Pancreas (tissue), 10 donors: Measurements from ENCODE around the gene SHROOM4. TPM values are rescaled to one million over a fixed set of nuclear protein-coding genes. Genes with fewer than 3 reads are reported as not detected.

Experiments used
- ATAC-seq, 4 donors: fragments of 200-7000 bp; cut with Tn5 transposase; one replicate each; pipeline versions ENCODE4 v1.8.0 to v1.9.1; 2020; ENCODE audit warnings: mild to moderate bottlenecking in 4 of 4, moderate library complexity in 4 of 4
- DNase-seq, 6 donors: peaks; one replicate each; pipeline ENCODE4 v3.0.0-alpha.2; 2020
- FAIRE-seq: peaks from 2 replicates; lab custom pipeline; 2012; peaks lifted over from hg19 to GRCh38; lab: Jason Lieb, UNC
- H3K27ac ChIP-seq, 4 donors: fragments of 200-600 bp; sonication (generic); 1 replicate in 3 of 4; 2 replicates in 1 of 4; pipeline versions ENCODE4 v1.5.0 to v1.8.0; 2020
- H3K27me3 ChIP-seq, 4 donors: fragments of 200-600 bp; one replicate each; pipeline ENCODE4 v1.8.0; 2021
- H3K36me3 ChIP-seq, 3 donors: fragments of 200-600 bp; sonication (generic) in 1 of 3; one replicate each; pipeline versions ENCODE4 v1.5.0 to v1.8.0; 2020 to 2021
- H3K4me1 ChIP-seq, 3 donors: fragments of 200-600 bp; one replicate each; pipeline ENCODE4 v1.8.0; 2021
- H3K4me3 ChIP-seq, 4 donors: fragments of 200-600 bp; sonication (generic) in 2 of 4; one replicate each; pipeline versions ENCODE4 v1.5.0 to v1.8.0; 2020 to 2021
- H3K9me3 ChIP-seq, 4 donors: fragments of 200-600 bp; one replicate each; pipeline ENCODE4 v1.8.0; 2021
- CTCF ChIP-seq, 4 donors: fragments of 200-600 bp; sonication (generic) in 3 of 4; IDR thresholded peaks; one replicate each; pipeline versions ENCODE4 v1.5.0 to v1.8.0; 2021; ENCODE audit warnings: antibody characterized with exemption in 4 of 4
- WGBS, 2 donors: extraction: QIAGEN DNeasy Blood & Tissue Kit; methylation state at CpG; one replicate each; pipeline ENCODE4 v1.1.7; 2013; 5-methylcytosine and 5-hydroxymethylcytosine counted together
- intact Hi-C, 3 donors: fragments of 100-400 bp; cut with DNase I; formaldehyde crosslinking; loops; one replicate each; pipeline versions ENCODE4 v1.11.1 to v1.14.2; 2022
- polyA plus RNA-seq, 2 donors: library from polyadenylated mRNA; stranded (reverse); fragments of 200-250 nt; gene quantifications; one replicate each; pipeline ENCODE4 v1.2.3, GENCODE V29; 2013
- total RNA-seq, 6 donors: library from RNA; stranded (reverse); fragmentation: NEBNext Ultra II Directional in 4 of 6; extraction: Animal tissue kit (Norgen Biotek cat#: 25700) in 4 of 6; gene quantifications; one replicate each; pipeline versions ENCODE4 v1.2.1 to v1.2.4, GENCODE V29; 2021 to 2023
- donor health status: healthy with polysubstance abuse.
- donor health status: DM: no; HTN: no; CAD: no; lungs with moderate emphysema.
- donor health status: DM: no; HTN: no; CAD: no.
- donor health status: control.
- donor health status: control.
- donor health status: Bipolar disorder and iron deficiency.
- donor health status: DM: yes; HTN: yes; CAD: no.
- donor health status: DM: no; HTN: no; CAD: no.
- donor health status: DM: no; HTN: no; CAD: no.
- donor health status: DM: yes; HTN: yes; CAD: no.

Gene SHROOM4
- total and polyA plus RNA-seq, 8 donors = 0.46 to 1.7 (median 0.98) TPM

GRCh38 chrX:50614460-50614859, 199.5 kb downstream of the SHROOM4 start:
- no peak for ATAC-seq
- intact Hi-C loops = no loop called here
- Histone ChIP-seq H3K9me3 (no peaks in the 10 kb centered on the region), H3K36me3 (no peaks in the 10 kb centered on the region), H3K4me1 (peaks cover 0 to 6% (median 0%) of the 10 kb centered on the region in 3 donors), H3K27ac (no peak overlapping the region), H3K27me3 (peaks cover 0 to 5% (median 3%) of the 10 kb centered on the region in 4 donors), H3K4me3 (no peak overlapping the region)
- TF ChIP-seq CTCF (IDR thresholded peaks at IDR 0.05) = no peak
- FAIRE-seq = no peak
- DNase-seq = no peak
- 60 to 80% methylated on average over 1 of the region's 1 CpG for WGBS, 2 donors

- 31 to 66% methylated on average over 2 of the region's 2 CpGs for WGBS, 2 donors
- intact Hi-C loops = no loop called here
Measured at GRCh38 chrX:50613846-50614245, 200.1 kb downstream of the SHROOM4 start.

GRCh38 chrX:50609796-50610195, 204.2 kb downstream of the SHROOM4 start:
- FAIRE-seq (no peak), DNase-seq (no peak), ATAC-seq (no peak)
- Histone ChIP-seq H3K27me3 (peaks cover 0 to 14% (median 3%) of the 10 kb centered on the region in 4 donors), H3K9me3 (no peaks in the 10 kb centered on the region), H3K4me3 (no peak overlapping the region), H3K36me3 (no peaks in the 10 kb centered on the region), H3K27ac (no peak overlapping the region), H3K4me1 (no peaks in the 10 kb centered on the region)
- no peak for TF ChIP-seq CTCF (IDR thresholded peaks at IDR 0.05)
- intact Hi-C loops = no loop called here

More at GRCh38 chrX:50613846-50614245, 200.1 kb downstream of the SHROOM4 start:
- no peak for TF ChIP-seq CTCF (IDR thresholded peaks at IDR 0.05)
- no peak overlapping the region for H3K4me3 ChIP-seq
- no peak overlapping the region for H3K27ac ChIP-seq
- FAIRE-seq (no peak), ATAC-seq (no peak), DNase-seq (no peak)
- H3K27me3 ChIP-seq = peaks cover 0 to 10% (median 3%) of the 10 kb centered on the region in 4 donors
- no peaks in the 10 kb centered on the region for H3K9me3 ChIP-seq
- H3K4me1 ChIP-seq = peaks cover 0 to 6% (median 0%) of the 10 kb centered on the region in 3 donors
- no peaks in the 10 kb centered on the region for H3K36me3 ChIP-seq

- FAIRE-seq (no peak), ATAC-seq (no peak), DNase-seq (no peak)
- Histone ChIP-seq H3K36me3 (no peaks in the 10 kb centered on the region), H3K4me3 (no peak overlapping the region), H3K4me1 (no peaks in the 10 kb centered on the region), H3K27me3 (peaks cover 0 to 32% (median 0%) of the 10 kb centered on the region in 4 donors), H3K27ac (no peak overlapping the region), H3K9me3 (no peaks in the 10 kb centered on the region)
- 47 to 64% methylated on average over 3 of the region's 3 CpGs for WGBS, 2 donors
- intact Hi-C loops = no loop called here
- no peak for TF ChIP-seq CTCF (IDR thresholded peaks at IDR 0.05)
Measured at GRCh38 chrX:50606300-50606950, 207.6 kb downstream of the SHROOM4 start.

- intact Hi-C loops = no loop called here
- Histone ChIP-seq H3K27ac (no peak overlapping the region), H3K36me3 (no peaks in the 10 kb centered on the region), H3K9me3 (no peaks in the 10 kb centered on the region), H3K4me1 (no peaks in the 10 kb centered on the region), H3K4me3 (no peak overlapping the region), H3K27me3 (no peaks in the 10 kb centered on the region)
- no peak for ATAC-seq
- TF ChIP-seq CTCF (IDR thresholded peaks at IDR 0.05) = no peak
- FAIRE-seq = no peak
- DNase-seq = no peak
Measured at GRCh38 chrX:50596056-50596455, 217.9 kb downstream of the SHROOM4 start.
